ENCODE results near the gene ACP1. TPM values are rescaled to one million over a fixed set of nuclear protein-coding genes. Genes with fewer than 3 reads are reported as not detected.

ACP1 gene
- 100 to 1,000 TPM in 1 of 3 donors, 10 to 100 TPM in 2; 84.0 to 109 (median 84.2) TPM for total RNA-seq

DNA sequence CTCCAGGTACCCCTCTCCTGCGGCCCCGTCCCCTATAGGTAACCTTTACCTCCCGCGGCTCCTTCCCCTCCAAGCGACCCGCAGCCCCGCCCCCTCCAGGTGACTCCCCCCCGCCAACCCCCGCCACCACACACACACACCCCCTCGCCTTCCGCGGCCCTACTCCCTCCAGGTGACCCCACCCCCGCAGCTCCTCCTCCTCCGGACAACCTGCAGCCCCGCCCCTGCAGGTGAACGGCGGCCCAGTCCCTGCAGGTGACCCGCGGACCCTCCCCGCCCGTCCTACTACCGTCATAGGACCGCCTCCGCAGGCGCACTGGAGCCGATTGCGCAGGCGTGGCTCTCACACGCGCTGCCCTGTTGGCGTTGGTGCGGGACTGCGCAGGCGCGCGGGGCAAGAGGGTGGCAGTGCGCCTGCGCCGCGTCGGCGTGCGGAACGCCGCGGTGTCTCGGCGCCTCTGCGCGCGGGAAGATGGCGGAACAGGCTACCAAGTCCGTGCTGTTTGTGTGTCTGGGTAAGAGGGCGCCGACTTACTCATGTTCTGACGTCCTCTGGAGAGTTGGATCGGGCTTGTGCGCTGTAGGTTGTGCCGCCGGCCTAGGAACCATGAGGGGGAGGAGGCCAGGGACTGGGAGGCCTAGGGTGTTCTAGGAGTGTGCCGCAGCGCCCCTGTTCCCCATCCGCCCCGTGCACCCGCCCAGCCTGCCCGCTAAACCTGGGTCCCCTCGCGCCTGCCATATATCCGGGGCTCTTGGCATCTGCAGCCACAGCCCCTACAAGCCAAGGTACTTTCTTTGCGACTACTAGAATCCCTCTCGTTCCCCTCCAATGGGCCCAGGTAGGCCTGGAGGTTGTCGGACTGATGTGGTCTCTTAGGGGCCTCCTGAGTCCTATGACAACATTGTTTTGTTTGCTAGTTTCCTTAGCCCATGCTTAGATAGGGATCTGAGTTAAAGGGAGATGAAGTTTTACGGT lies at the start of gene ACP1:
Gene ACP1 (plus strand): TSS at position 455 of the 976 bp plus-strand sequence. CDS start 18 bp downstream, at position 473.
- intact Hi-C loops (cut with DNase I; ENCODE audit: low total_unique reads), result no loop called here
- Histone ChIP-seq H3K36me3 (no peaks in the 10 kb centered on the region), H3K9me3 (no peaks in the 10 kb centered on the region), H3K4me1 (peaks cover 0 to 12% of the 10 kb centered on the region in 2 donors), H3K27me3 (no peaks in the 10 kb centered on the region), H3K4me3 (peak within 1 kb of the TSS; percentile 59 to 92 (median 88)), H3K27ac (peak within 1 kb of the TSS; percentile 94 to 97)
- peak; percentile 97 to 98 for DNase-seq (ENCODE audit: low spot score in 2 of 2)
- TF ChIP-seq POLR2A (IDR thresholded peaks at IDR 0.05) (peak; percentile 59), POLR2AphosphoS5 (IDR thresholded peaks at IDR 0.05) (peak; percentile 80 to 98 (median 91))
- TF ChIP-seq, protein P1, sequence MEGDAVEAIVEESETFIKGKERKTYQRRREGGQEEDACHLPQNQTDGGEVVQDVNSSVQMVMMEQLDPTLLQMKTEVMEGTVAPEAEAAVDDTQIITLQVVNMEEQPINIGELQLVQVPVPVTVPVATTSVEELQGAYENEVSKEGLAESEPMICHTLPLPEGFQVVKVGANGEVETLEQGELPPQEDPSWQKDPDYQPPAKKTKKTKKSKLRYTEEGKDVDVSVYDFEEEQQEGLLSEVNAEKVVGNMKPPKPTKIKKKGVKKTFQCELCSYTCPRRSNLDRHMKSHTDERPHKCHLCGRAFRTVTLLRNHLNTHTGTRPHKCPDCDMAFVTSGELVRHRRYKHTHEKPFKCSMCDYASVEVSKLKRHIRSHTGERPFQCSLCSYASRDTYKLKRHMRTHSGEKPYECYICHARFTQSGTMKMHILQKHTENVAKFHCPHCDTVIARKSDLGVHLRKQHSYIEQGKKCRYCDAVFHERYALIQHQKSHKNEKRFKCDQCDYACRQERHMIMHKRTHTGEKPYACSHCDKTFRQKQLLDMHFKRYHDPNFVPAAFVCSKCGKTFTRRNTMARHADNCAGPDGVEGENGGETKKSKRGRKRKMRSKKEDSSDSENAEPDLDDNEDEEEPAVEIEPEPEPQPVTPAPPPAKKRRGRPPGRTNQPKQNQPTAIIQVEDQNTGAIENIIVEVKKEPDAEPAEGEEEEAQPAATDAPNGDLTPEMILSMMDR (IDR thresholded peaks at IDR 0.05), result no peak

DNA sequence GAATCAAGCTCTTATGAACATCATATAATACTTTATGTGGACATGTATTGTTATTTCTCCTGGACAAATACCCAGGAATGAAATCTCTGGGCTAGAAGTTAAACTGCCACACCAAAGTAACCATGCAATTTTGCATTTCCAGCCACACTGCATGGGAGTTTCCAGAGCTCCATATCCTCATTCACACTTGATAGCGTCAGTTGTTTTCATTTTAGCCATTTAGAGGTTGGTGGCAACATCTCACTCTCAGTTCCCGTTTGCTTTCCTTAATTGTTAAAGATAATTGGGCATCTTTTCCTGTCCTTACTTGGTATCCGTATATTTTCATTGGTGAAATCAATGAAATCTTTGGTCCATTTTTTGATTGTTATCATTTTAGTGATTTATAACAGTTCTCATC lies 48.7 kb upstream of the ACP1 start:
- no peak for DNase-seq (ENCODE audit: low spot score in 2 of 2)
- no peak for TF ChIP-seq POLR2AphosphoS5 (IDR thresholded peaks at IDR 0.05)
- TF ChIP-seq, protein P1 (IDR thresholded peaks at IDR 0.05), result no peak
- TF ChIP-seq POLR2A (IDR thresholded peaks at IDR 0.05), result no peak
- no peak overlapping the region for H3K27ac ChIP-seq
- H3K9me3 ChIP-seq, result peaks cover 0 to 12% of the 10 kb centered on the region in 2 donors
- H3K4me1 ChIP-seq, result no peaks in the 10 kb centered on the region
- intact Hi-C loops (cut with DNase I; ENCODE audit: low total_unique reads), result no loop called here
- no peak overlapping the region for H3K4me3 ChIP-seq
- H3K27me3 ChIP-seq, result no peaks in the 10 kb centered on the region
- H3K36me3 ChIP-seq, result no peaks in the 10 kb centered on the region

DNA sequence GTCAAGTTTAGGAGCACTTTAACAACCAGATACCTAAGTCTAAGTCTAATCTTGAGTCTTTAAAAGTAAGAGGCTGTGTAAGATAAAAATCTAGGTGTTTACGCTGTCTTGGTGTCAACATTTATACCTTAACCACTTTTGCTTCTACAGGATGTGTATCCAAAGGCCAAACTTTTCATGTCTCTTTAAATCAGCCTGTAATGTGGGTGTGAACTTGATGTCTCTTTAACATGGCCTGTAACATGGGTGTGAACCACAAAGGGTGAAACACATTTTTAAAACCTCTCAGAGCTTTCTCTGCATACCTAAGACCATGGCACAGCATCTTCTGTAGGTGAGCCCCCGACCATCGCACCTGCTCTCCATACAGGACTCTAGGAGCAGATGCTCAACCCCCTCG lies 41.3 kb upstream of the ACP1 start:
- no peak overlapping the region for H3K27ac ChIP-seq
- H3K36me3 ChIP-seq, result peaks cover 13% of the 10 kb centered on the region
- no peaks in the 10 kb centered on the region for H3K9me3 ChIP-seq
- no peak overlapping the region for H3K4me3 ChIP-seq
- TF ChIP-seq POLR2AphosphoS5 (IDR thresholded peaks at IDR 0.05) (no peak), POLR2A (IDR thresholded peaks at IDR 0.05) (no peak)
- TF ChIP-seq, protein P1 (IDR thresholded peaks at IDR 0.05), result no peak
- no peaks in the 10 kb centered on the region for H3K27me3 ChIP-seq
- no peak for DNase-seq (ENCODE audit: low spot score in 2 of 2)
- H3K4me1 ChIP-seq, result no peaks in the 10 kb centered on the region
- intact Hi-C loops (cut with DNase I; ENCODE audit: low total_unique reads), result no loop called here

DNA sequence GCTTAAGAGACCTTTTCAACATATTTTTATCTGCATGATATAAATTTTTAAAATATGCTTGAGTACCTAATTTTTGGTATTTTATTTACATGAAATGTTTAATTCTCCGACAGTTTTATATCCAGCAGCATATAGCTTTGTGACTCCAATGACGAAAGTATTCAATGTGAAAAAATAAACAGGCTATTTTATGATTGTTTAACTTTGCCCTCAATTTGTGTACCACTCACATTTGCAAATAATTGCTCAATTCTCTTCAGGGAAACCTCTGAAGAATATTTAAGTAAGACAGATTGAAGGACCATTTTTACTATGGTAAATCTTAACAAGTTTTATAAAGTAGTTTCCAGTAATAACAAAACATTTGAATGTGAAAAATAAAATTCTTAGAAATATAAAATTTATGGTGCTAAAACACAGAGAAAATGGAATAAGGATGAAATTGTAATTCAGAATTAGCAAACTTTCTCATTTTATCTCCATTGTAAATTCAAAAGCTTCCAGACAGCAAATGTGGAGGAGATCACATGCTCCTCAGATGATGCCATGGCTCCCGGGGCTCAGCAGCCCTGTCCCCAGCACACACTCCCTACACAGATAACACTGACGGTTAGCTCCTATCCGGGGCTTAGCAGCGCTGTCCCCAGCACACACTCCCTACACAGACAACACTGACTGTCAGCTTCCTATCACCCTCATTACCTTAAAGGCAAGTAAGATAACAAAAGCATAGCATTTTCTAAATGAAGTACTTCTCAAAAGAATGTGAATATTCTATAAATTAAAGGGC lies 40.6 kb upstream of the ACP1 start:
- no peak overlapping the region for H3K4me3 ChIP-seq
- H3K36me3 ChIP-seq, result peaks cover 13% of the 10 kb centered on the region
- H3K9me3 ChIP-seq, result no peaks in the 10 kb centered on the region
- no peaks in the 10 kb centered on the region for H3K27me3 ChIP-seq
- no peak for TF ChIP-seq POLR2AphosphoS5 (IDR thresholded peaks at IDR 0.05)
- TF ChIP-seq POLR2A (IDR thresholded peaks at IDR 0.05), result no peak
- TF ChIP-seq, protein P1 (IDR thresholded peaks at IDR 0.05), result no peak
- intact Hi-C loops (cut with DNase I; ENCODE audit: low total_unique reads), result no loop called here
- no peak overlapping the region for H3K27ac ChIP-seq
- no peak for DNase-seq (ENCODE audit: low spot score in 2 of 2)
- no peaks in the 10 kb centered on the region for H3K4me1 ChIP-seq

Data from breast epithelium (tissue), 4 donors.